HepG2 (cell line): ENCODE measurements around the gene INHBC. TPM values are rescaled to one million over a fixed set of nuclear protein-coding genes. Genes with fewer than 3 reads are reported as not detected.

ENCODE experiments used
- CREBL2 ChIP-seq: sonication (generic); formaldehyde crosslinking; IDR thresholded peaks from 2 replicates; pipeline ENCODE4 v1.8.1; 2023; ENCODE audit warnings: missing genetic modification reagents, mild to moderate bottlenecking, borderline replicate concordance
- EP300 ChIP-seq, 3 experiments: sonication (generic) in 1 of 3; formaldehyde crosslinking in 1 of 3; IDR thresholded peaks; 2 replicates each; pipeline versions ENCODE4 v1.5.1 to v1.6.1; 2011 to 2020; ENCODE audit warnings: low read depth in 2 of 3, low read length in 2 of 3, borderline replicate concordance in 1 of 3, improper control_type of control experiment in 1 of 3, mild to moderate bottlenecking in 1 of 3, missing genetic modification reagents in 1 of 3, moderate library complexity in 1 of 3
- NCOR1 ChIP-seq: fragments of 200-600 bp; sonication (generic); IDR thresholded peaks from 2 replicates; pipeline ENCODE4 v1.7.0; 2017; ENCODE audit warnings: antibody characterized with exemption, low read length, borderline replicate concordance
- NFE2 ChIP-seq: sonication (generic); formaldehyde crosslinking; IDR thresholded peaks from 2 replicates; pipeline ENCODE4 v1.4.0; 2020; ENCODE audit warnings: missing genetic modification reagents
- NFE2L2 ChIP-seq: fragments of 150-350 bp; IDR thresholded peaks from 2 replicates; pipeline ENCODE4 v1.6.1; 2014; ENCODE audit warnings: low read length
- NONO ChIP-seq, 2 experiments: fragments of 450-650 bp in 1 of 2; sonication (generic) in 1 of 2; formaldehyde crosslinking in 1 of 2; IDR thresholded peaks in 1 of 2; conservative IDR thresholded peaks in 1 of 2; 2 replicates each; pipeline versions ENCODE4 v1.6.1 to v1.8.0; 2017 to 2022; ENCODE audit warnings: mild to moderate bottlenecking in 1 of 2, missing genetic modification reagents in 1 of 2, moderate library complexity in 1 of 2
- RAD21 ChIP-seq: fragments of 450-650 bp; formaldehyde crosslinking; IDR thresholded peaks from 2 replicates; pipeline ENCODE4 v1.5.0; 2020; ENCODE audit warnings: mild to moderate bottlenecking
- ZNF251 ChIP-seq: sonication (generic); formaldehyde crosslinking; IDR thresholded peaks from 2 replicates; pipeline ENCODE4 v1.9.0; 2021; ENCODE audit warnings: mild to moderate bottlenecking, missing genetic modification reagents
- ZNF367 ChIP-seq: sonication (generic); formaldehyde crosslinking; IDR thresholded peaks from 2 replicates; pipeline ENCODE4 v1.4.0; 2020; ENCODE audit warnings: missing genetic modification reagents, borderline replicate concordance
- ZNF407 ChIP-seq: sonication (generic); formaldehyde crosslinking; IDR thresholded peaks from one replicate; pipeline ENCODE4 v1.5.1; 2020; ENCODE audit warnings: mild to moderate bottlenecking, missing genetic modification reagents; ENCODE audit errors: not compliant biosample characterization
- ZNF543 ChIP-seq: sonication (generic); formaldehyde crosslinking; IDR thresholded peaks from 2 replicates; pipeline ENCODE4 v1.4.0; 2020; ENCODE audit warnings: mild to moderate bottlenecking, missing genetic modification reagents
- ZNF556 ChIP-seq: sonication (generic); formaldehyde crosslinking; IDR thresholded peaks from 2 replicates; pipeline ENCODE4 v1.4.0; 2020; ENCODE audit warnings: mild to moderate bottlenecking, missing genetic modification reagents, borderline replicate concordance
- ZNF646 ChIP-seq: sonication (generic); formaldehyde crosslinking; IDR thresholded peaks from 2 replicates; pipeline ENCODE4 v1.9.0; 2021; ENCODE audit warnings: mild to moderate bottlenecking, missing genetic modification reagents
- polyA plus RNA-seq, 8 experiments: library from polyadenylated mRNA; depleted of rRNA in 3 of 8; stranded (reverse) in 7 of 8; unstranded in 1 of 8; fragments of >200 nt; fragmentation: Illumina TruSeq in 4 of 8; extraction: Trizol in 4 of 8; gene quantifications; 2 replicates each; pipeline versions ENCODE4 v1.2.1 to v1.2.3, GENCODE V29; 2011 to 2016; ENCODE audit warnings: low read depth in 4 of 8, missing spikeins in 1 of 8, mixed read lengths in 1 of 8; ENCODE audit not compliant: insufficient read depth in 1 of 8
- total RNA-seq, 5 experiments: library from RNA; depleted of rRNA; stranded (reverse); fragments of >200 nt; fragmentation: Illumina TruSeq; extraction: Trizol; gene quantifications; 2 replicates each; pipeline ENCODE4 v1.2.3, GENCODE V29; 2016; ENCODE audit warnings: low read depth in 1 of 5

Gene INHBC
- total and polyA plus RNA-seq, 2 of the 13 experiments (the other 11 are each of a cell fraction or from before 2014, with no cell fraction given) = 1.8 to 13.8 TPM

- TF ChIP-seq ZNF407 = peak; percentile 32
- TF ChIP-seq ZNF251 (CRISPR knock-in tag) = no peak
- TF ChIP-seq CREBL2 = no peak
- TF ChIP-seq RAD21 (CRISPR knock-in tag) = peak; percentile 24; the same call in 1 of the 2 replicates
- peak; percentile 99 for TF ChIP-seq NCOR1
- TF ChIP-seq NFE2 (CRISPR knock-in tag) = no peak
- TF ChIP-seq NFE2L2 = no peak
- TF ChIP-seq ZNF367 (CRISPR knock-in tag) = no peak
- peak; percentile 99 for TF ChIP-seq ZNF556 (CRISPR knock-in tag)
- no peak for TF ChIP-seq NONO (IDR thresholded peaks at IDR 0.05)
- TF ChIP-seq NONO (CRISPR knock-in tag; conservative IDR thresholded peaks at IDR 0.05) = peak; percentile 95
- TF ChIP-seq ZNF646 (CRISPR knock-in tag) = no peak
- peak; percentile 73; the same call in 1 of the 2 replicates for TF ChIP-seq ZNF543 (CRISPR knock-in tag)
- peak; percentile 55 to 96; a peak in 3 of 4 replicates for TF ChIP-seq EP300 (IDR thresholded peaks at IDR 0.05; ENCODE audit: low read depth in 2 of 2, low read length in 2 of 2)
- TF ChIP-seq EP300 (CRISPR knock-in tag; IDR thresholded peaks at IDR 0.05; ENCODE audit: borderline replicate concordance) = peak; percentile 90
These were observed 16.7 kb downstream of the INHBC start (continued) for GRCh38 chr12:57451233-57451778.
